VCaP (cell line): Measurements from ENCODE around the gene C9orf43.

Experiments
- H3K27ac ChIP-seq: fragments of 450-650 bp; 2 replicates; pipeline ENCODE4 v1.5.1; 2017
- TF ChIP-seq, protein P1 (sequence below): fragments of 450-650 bp; conservative IDR thresholded peaks from 2 replicates; pipeline ENCODE4 v1.5.1; 2017; ENCODE audit warnings: mild to moderate bottlenecking, moderate library complexity

The C9orf43 gene

GRCh38 chr9:113416149-113416721 is 5.7 kb downstream of the C9orf43 start:
- no peak overlapping the region for H3K27ac ChIP-seq
- TF ChIP-seq, protein P1, sequence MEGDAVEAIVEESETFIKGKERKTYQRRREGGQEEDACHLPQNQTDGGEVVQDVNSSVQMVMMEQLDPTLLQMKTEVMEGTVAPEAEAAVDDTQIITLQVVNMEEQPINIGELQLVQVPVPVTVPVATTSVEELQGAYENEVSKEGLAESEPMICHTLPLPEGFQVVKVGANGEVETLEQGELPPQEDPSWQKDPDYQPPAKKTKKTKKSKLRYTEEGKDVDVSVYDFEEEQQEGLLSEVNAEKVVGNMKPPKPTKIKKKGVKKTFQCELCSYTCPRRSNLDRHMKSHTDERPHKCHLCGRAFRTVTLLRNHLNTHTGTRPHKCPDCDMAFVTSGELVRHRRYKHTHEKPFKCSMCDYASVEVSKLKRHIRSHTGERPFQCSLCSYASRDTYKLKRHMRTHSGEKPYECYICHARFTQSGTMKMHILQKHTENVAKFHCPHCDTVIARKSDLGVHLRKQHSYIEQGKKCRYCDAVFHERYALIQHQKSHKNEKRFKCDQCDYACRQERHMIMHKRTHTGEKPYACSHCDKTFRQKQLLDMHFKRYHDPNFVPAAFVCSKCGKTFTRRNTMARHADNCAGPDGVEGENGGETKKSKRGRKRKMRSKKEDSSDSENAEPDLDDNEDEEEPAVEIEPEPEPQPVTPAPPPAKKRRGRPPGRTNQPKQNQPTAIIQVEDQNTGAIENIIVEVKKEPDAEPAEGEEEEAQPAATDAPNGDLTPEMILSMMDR: no peak

- no peak overlapping the region for H3K27ac ChIP-seq
- TF ChIP-seq, protein P1: no peak
These were observed 6.8 kb downstream of the C9orf43 start for GRCh38 chr9:113417370-113417769.

- no peak overlapping the region for H3K27ac ChIP-seq
- TF ChIP-seq, protein P1: no peak
These were observed 11.2 kb downstream of the C9orf43 start for GRCh38 chr9:113421726-113422125.

DNA sequence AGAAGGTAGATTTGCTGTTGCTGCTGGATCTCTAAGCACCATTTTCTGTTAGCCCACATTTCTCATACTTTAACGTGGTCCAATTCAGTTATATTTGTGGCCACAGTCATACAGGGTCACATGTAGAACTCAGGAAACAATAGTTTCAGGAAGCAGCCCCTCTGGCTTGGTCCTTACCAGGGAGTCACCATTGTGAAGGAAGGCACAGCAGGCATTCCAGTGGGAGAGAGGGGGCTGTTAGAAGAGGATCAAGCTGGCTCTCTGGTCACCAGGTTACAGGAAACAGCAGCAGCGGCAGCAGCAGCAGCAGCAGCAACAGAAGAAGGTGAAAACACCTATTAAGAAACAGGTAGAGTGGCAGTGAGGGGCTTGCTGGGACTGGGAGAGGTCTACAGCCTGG is 14.5 kb downstream of the C9orf43 start:
- 0 out of 2 replicates have a peak overlapping the region, but pooled peaks have one; percentile 10 for H3K27ac ChIP-seq
- TF ChIP-seq, protein P1: no peak

- TF ChIP-seq, protein P1: no peak
- no peak overlapping the region for H3K27ac ChIP-seq
These were observed 16.2 kb downstream of the C9orf43 start for GRCh38 chr9:113426701-113427100.

DNA sequence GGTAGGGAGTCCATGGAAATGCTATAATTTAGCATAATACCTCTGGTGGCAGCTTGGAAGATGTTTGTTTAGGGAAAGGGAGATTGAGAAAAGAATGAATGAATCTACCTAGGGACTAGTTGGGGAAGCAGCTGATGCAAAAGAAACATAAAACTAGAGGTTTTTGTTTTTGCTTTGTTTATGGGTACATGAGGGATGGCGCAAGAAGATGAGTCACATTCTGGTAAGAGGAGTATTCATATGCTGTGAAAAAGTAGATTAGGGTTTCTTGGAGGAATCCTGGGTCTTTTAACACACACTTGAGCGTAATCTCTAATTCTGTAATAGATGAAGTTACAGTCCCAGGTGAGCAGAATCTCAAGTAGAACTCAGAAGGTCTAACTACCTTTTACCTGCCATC is 17.1 kb downstream of the C9orf43 start:
- TF ChIP-seq, protein P1: no peak
- H3K27ac ChIP-seq: no peak overlapping the region

DNA sequence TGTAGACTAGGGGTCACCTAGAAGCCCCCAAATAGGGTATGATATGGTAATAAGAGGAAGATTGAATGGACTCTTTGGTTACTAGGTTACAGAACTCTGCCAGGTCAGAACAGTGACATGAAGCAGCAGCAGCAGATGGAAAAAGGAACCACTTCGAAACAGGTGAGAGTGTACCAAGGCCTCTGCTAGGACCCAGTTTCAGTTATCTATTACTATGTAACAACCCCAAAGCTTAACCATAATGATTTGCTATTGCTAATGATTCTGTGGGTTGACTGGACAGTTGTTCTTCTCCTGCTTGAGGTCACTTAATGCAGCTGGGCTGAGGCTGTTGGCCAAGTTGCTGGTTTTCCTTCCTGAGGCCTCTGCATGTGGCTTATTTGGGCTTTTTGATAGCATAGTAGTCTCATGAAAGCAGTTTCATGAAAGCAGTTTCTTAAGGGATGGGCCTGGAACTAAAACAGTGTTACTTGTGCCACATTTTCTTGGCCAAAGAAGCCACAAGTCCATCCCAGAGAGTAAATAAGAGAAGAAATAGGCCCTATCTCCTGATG is 17.6 kb downstream of the C9orf43 start:
- H3K27ac ChIP-seq: no peak overlapping the region
- TF ChIP-seq, protein P1: no peak
